ENCODE results near the gene MAD1L1.

MAD1L1 gene

GRCh38 chr7:2152646-2153045 is 80.1 kb downstream of the MAD1L1 start:
- no peak for DNase-seq

- no peak for DNase-seq
Observed at GRCh38 chr7:2151801-2152612, 80.7 kb downstream of the MAD1L1 start.

- no peak for DNase-seq
Observed at GRCh38 chr7:2151237-2151636, 81.5 kb downstream of the MAD1L1 start.

- no peak for DNase-seq
Observed at GRCh38 chr7:2150445-2150815, 82.3 kb downstream of the MAD1L1 start.

- no peak for DNase-seq
Observed at GRCh38 chr7:2149672-2150444, 82.9 kb downstream of the MAD1L1 start.

- no peak for DNase-seq
Observed at GRCh38 chr7:2148814-2149213, 83.9 kb downstream of the MAD1L1 start.

- no peak for DNase-seq
Observed at GRCh38 chr7:2148189-2148588, 84.6 kb downstream of the MAD1L1 start.

- no peak for DNase-seq
Observed at GRCh38 chr7:2146676-2147472, 85.9 kb downstream of the MAD1L1 start.

GRCh38 chr7:2145835-2146580 is 86.7 kb downstream of the MAD1L1 start:
- no peak for DNase-seq

GRCh38 chr7:2144926-2145325 is 87.8 kb downstream of the MAD1L1 start:
- no peak for DNase-seq

GRCh38 chr7:2143981-2144595 is 88.7 kb downstream of the MAD1L1 start:
- DNase-seq, result no peak

- DNase-seq, result no peak
Observed at GRCh38 chr7:2143450-2143849, 89.3 kb downstream of the MAD1L1 start.

- DNase-seq, result no peak
Observed at GRCh38 chr7:2142386-2142785, 90.4 kb downstream of the MAD1L1 start.

GRCh38 chr7:2141651-2142050 is 91.1 kb downstream of the MAD1L1 start:
- DNase-seq, result no peak

GRCh38 chr7:2141021-2141410 is 91.7 kb downstream of the MAD1L1 start:
- no peak for DNase-seq

- no peak for DNase-seq
Observed at GRCh38 chr7:2140216-2141020, 92.3 kb downstream of the MAD1L1 start.

- no peak for DNase-seq
Observed at GRCh38 chr7:2139004-2139699, 93.6 kb downstream of the MAD1L1 start.

GRCh38 chr7:2138146-2138765 is 94.5 kb downstream of the MAD1L1 start:
- DNase-seq, result peak; percentile 83

GRCh38 chr7:2134740-2135139 is 98.0 kb downstream of the MAD1L1 start:
- DNase-seq, result no peak

- DNase-seq, result no peak
Observed at GRCh38 chr7:2132243-2132642, 100.5 kb downstream of the MAD1L1 start.
